ENCODE measurements around the gene SNX33. TPM values are rescaled to one million over a fixed set of nuclear protein-coding genes. Genes with fewer than 3 reads are reported as not detected.

The SNX33 gene
- total RNA-seq, 1 experiment from 2014 or later, result 16.8 TPM

DNA sequence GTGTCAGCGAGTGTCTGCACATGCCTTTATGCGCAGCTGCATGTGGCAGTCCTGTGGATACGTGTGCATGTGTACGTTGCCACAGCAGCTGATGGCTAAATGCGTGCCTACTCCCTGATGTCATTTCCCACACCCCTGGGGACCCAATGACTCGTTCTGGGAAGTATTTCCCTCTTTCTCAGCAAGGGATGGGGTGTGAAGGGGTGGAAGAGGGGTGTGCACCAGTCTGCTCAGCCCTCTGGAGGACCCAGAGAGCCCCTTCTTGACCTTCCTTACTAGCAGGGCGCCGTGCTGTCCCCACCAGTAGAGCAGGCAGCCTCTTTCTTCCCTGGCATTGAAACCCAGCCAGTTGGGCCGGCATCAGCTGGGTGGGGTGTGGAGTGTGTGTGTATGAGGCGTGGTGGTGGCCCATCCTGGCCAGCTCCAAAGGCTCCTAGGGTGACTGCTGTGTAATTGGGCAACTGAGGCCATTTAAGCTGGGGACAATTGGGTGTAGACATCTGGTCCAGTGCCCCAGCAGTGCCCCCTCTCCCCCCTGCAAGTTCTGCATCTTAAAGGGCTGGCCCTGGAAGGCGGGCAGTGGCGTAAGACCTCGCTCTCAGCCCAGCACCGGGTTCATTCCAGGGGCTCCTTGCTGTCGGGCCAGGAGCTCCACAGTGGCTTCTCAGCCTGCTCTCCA, 19.2 kb downstream of the SNX33 start:
- Histone ChIP-seq H3F3A (ENCODE audit: low read length, unreplicated experiment) (no peaks in the 10 kb centered on the region), H3K9me2 (replicated peaks; ENCODE audit: low read length) (no peaks in the 10 kb centered on the region), H2AFZ (ENCODE audit: low read length) (peak overlapping the region; percentile 13; the same call in 1 of the 2 replicates), H3K36me3 (ENCODE audit: low read depth, low read length) (no peaks in the 10 kb centered on the region), H3K4me3 (ENCODE audit: low read length) (no peak overlapping the region), H3K79me2 (ENCODE audit: low read length) (no peaks in the 10 kb centered on the region), H3K27ac (ENCODE audit: low read length) (peak overlapping the region; percentile 80), H3K27me3 (ENCODE audit: low read length) (no peaks in the 10 kb centered on the region), H4K20me1 (ENCODE audit: low read length) (no peaks in the 10 kb centered on the region), H3K9ac (ENCODE audit: low read length) (peak overlapping the region; percentile 44), H3K4me2 (ENCODE audit: low read length) (peak overlapping the region; percentile 19; the same call in 1 of the 2 replicates), H3K4me1 (ENCODE audit: insufficient read depth, low read length) (peaks cover 49% of the 10 kb centered on the region), H3K9me3 (ENCODE audit: low read length) (no peaks in the 10 kb centered on the region)
- DNase-seq (peak; percentile 90), ATAC-seq (peak; percentile 80)
- CTCF ChIA-PET, result no interaction called here
- TF ChIP-seq EZH2phosphoT487 (IDR thresholded peaks at IDR 0.05; ENCODE audit: borderline replicate concordance, low read length) (no peak), EZH2 (IDR thresholded peaks at IDR 0.05; ENCODE audit: low read length, unreplicated experiment) (no peak)
- TF ChIP-seq, protein P1, sequence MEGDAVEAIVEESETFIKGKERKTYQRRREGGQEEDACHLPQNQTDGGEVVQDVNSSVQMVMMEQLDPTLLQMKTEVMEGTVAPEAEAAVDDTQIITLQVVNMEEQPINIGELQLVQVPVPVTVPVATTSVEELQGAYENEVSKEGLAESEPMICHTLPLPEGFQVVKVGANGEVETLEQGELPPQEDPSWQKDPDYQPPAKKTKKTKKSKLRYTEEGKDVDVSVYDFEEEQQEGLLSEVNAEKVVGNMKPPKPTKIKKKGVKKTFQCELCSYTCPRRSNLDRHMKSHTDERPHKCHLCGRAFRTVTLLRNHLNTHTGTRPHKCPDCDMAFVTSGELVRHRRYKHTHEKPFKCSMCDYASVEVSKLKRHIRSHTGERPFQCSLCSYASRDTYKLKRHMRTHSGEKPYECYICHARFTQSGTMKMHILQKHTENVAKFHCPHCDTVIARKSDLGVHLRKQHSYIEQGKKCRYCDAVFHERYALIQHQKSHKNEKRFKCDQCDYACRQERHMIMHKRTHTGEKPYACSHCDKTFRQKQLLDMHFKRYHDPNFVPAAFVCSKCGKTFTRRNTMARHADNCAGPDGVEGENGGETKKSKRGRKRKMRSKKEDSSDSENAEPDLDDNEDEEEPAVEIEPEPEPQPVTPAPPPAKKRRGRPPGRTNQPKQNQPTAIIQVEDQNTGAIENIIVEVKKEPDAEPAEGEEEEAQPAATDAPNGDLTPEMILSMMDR (conservative IDR thresholded peaks at IDR 0.05; ENCODE audit: low read depth, low read length), result no peak
- intact Hi-C loops (cut with micrococcal nuclease), result no loop called here
- POLR2A ChIA-PET (ENCODE audit: unreplicated experiment), result interaction anchor here (0.9 kb wide), 1 partner anchor 19 kb away, joined by 3 read pairs; the partner anchor contains the start of gene SNX33
- TSS peak; percentile 52 for BruUV-seq (replicated peaks)

DNA sequence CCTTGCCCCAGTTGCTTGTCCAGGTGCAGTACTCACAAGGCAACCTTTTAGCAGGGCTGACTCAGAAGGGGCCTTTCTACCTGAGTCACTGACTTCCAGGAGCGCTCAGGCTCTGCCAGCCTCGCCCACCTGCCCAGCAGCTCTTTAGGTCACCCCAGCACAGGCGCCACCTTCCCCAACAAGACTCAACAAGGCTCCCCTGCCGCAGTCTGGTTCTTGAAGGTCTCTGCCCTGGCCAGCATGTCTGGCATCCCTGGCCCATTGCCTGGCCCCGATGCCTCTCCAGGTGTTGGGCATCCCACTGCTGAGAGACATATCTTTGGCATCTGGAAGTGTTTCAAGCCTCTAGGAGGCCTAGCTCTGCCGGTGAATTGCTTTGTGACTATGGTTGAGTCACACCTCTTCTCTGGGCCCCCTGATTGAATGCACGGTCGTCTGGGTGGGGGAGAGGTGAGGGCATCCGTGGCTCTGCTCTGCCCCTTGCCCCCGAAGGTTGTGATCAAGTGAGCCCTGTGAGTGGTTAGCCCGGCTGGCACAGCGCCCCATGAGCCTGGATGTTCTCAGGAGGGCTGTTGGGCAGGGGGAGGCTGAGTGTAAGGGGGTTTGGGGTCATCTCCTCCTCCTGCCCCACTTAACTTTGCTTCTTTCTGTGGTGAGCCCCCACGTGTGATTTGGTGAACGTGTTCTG, 21.6 kb downstream of the SNX33 start:
- ATAC-seq (peak; percentile 53), DNase-seq (peak; percentile 84)
- H3F3A ChIP-seq (ENCODE audit: low read length, unreplicated experiment), result no peaks in the 10 kb centered on the region
- H3K36me3 ChIP-seq (ENCODE audit: low read depth, low read length), result no peaks in the 10 kb centered on the region
- ChIA-PET POLR2A (ENCODE audit: unreplicated experiment) (interaction anchor here (1.0 kb wide), 1 partner anchor 22 kb away, joined by 4 read pairs; the partner anchor contains the start of gene SNX33), CTCF (interaction anchor here (1.0 kb wide), 1 partner anchor 31 kb away, joined by 4 read pairs; no protein-coding TSS in a partner anchor)
- H3K27ac ChIP-seq (ENCODE audit: low read length), result peak overlapping the region; percentile 87
- H3K4me2 ChIP-seq (ENCODE audit: low read length), result peak overlapping the region; percentile 45
- intact Hi-C loops (cut with micrococcal nuclease), result no loop called here
- peak overlapping the region; percentile 3; the same call in 1 of the 2 replicates for H2AFZ ChIP-seq (ENCODE audit: low read length)
- no peaks in the 10 kb centered on the region for H3K79me2 ChIP-seq (ENCODE audit: low read length)
- H3K27me3 ChIP-seq (ENCODE audit: low read length), result no peaks in the 10 kb centered on the region
- no peaks in the 10 kb centered on the region for H3K9me3 ChIP-seq (ENCODE audit: low read length)
- peaks cover 53% of the 10 kb centered on the region for H3K4me1 ChIP-seq (ENCODE audit: insufficient read depth, low read length)
- no peak for TF ChIP-seq EZH2phosphoT487 (IDR thresholded peaks at IDR 0.05; ENCODE audit: borderline replicate concordance, low read length)
- no peak for TF ChIP-seq EZH2 (IDR thresholded peaks at IDR 0.05; ENCODE audit: low read length, unreplicated experiment)
- TF ChIP-seq, protein P1 (conservative IDR thresholded peaks at IDR 0.05; ENCODE audit: low read depth, low read length), result no peak
- no TSS peak for BruUV-seq (replicated peaks)
- H3K9me2 ChIP-seq (replicated peaks; ENCODE audit: low read length), result no peaks in the 10 kb centered on the region
- no peaks in the 10 kb centered on the region for H4K20me1 ChIP-seq (ENCODE audit: low read length)
- H3K9ac ChIP-seq (ENCODE audit: low read length), result peak overlapping the region; percentile 44; the same call in 1 of the 2 replicates
- no peak overlapping the region for H3K4me3 ChIP-seq (ENCODE audit: low read length)

All from PC-3 (cell line).